ENCODE data around the gene SPATA46. TPM values are rescaled to one million over a fixed set of nuclear protein-coding genes. Genes with fewer than 3 reads are reported as not detected.

Gene SPATA46
- total RNA-seq, 1 donor from 2014 or later: not detected

DNA sequence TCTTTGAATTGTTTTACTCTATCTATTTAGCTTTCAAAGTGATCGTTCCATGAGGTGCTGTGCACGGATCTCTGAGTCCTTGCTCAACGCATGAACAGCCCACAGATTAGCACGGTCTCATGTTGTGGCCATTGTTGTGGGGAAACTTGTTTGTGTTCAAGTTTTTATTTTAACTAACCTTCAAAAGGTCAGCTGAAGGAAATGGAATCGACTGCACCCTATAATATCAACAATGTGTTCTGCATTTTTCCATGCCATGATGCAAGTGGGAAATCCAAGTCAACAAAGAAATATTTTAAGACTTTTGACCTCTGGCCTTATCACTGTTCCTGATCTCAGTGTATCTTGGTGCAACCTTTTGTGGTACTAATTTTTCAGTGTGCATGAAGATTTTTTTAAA lies 29.1 kb upstream of the SPATA46 start:
- peak; percentile 45 for FAIRE-seq
- H3K27me3 ChIP-seq (ENCODE audit: insufficient read depth, low read length): no peaks in the 10 kb centered on the region
- H3K36me3 ChIP-seq (ENCODE audit: insufficient read depth, low read length): no peaks in the 10 kb centered on the region
- H3K4me1 ChIP-seq (ENCODE audit: insufficient read depth, low read length): peaks cover 3% of the 10 kb centered on the region
- no peak overlapping the region for H3K27ac Mint-ChIP-seq (ENCODE audit: unreplicated experiment)
- H3K27ac ChIP-seq (ENCODE audit: low read depth, low read length): no peak overlapping the region
- no peaks in the 10 kb centered on the region for H3K27me3 Mint-ChIP-seq (ENCODE audit: low read depth, unreplicated experiment)
- no peaks in the 10 kb centered on the region for H4K20me1 ChIP-seq (ENCODE audit: insufficient read depth, low read length)
- H3K4me2 ChIP-seq (ENCODE audit: low read length): no peak overlapping the region
- no peaks in the 10 kb centered on the region for H3K36me3 Mint-ChIP-seq (ENCODE audit: low read depth, unreplicated experiment)
- H3K79me2 ChIP-seq (ENCODE audit: insufficient read depth, low read length): no peaks in the 10 kb centered on the region
- H3K4me3 ChIP-seq (ENCODE audit: insufficient read depth, low read depth, low read length): no peak overlapping the region
- TF ChIP-seq EZH2 (IDR thresholded peaks at IDR 0.05; ENCODE audit: insufficient read depth, low read length): no peak
- TF ChIP-seq, protein P1, sequence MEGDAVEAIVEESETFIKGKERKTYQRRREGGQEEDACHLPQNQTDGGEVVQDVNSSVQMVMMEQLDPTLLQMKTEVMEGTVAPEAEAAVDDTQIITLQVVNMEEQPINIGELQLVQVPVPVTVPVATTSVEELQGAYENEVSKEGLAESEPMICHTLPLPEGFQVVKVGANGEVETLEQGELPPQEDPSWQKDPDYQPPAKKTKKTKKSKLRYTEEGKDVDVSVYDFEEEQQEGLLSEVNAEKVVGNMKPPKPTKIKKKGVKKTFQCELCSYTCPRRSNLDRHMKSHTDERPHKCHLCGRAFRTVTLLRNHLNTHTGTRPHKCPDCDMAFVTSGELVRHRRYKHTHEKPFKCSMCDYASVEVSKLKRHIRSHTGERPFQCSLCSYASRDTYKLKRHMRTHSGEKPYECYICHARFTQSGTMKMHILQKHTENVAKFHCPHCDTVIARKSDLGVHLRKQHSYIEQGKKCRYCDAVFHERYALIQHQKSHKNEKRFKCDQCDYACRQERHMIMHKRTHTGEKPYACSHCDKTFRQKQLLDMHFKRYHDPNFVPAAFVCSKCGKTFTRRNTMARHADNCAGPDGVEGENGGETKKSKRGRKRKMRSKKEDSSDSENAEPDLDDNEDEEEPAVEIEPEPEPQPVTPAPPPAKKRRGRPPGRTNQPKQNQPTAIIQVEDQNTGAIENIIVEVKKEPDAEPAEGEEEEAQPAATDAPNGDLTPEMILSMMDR (IDR thresholded peaks at IDR 0.05; ENCODE audit: insufficient read depth, low read depth, low read length): no peak
- no peak for DNase-seq (ENCODE audit: low read depth)
- H3K9me3 ChIP-seq (ENCODE audit: insufficient read depth, low read depth, low read length): no peaks in the 10 kb centered on the region
- no peak overlapping the region for H2AFZ ChIP-seq (ENCODE audit: low read depth, low read length)
- H3K9ac ChIP-seq (ENCODE audit: low read length): no peak overlapping the region
- peaks cover 21% of the 10 kb centered on the region for H3K4me1 Mint-ChIP-seq (ENCODE audit: low read depth, unreplicated experiment)
- H3K4me3 Mint-ChIP-seq (ENCODE audit: unreplicated experiment): no peak overlapping the region
- H3K9me3 Mint-ChIP-seq (ENCODE audit: unreplicated experiment): no peaks in the 10 kb centered on the region

DNA sequence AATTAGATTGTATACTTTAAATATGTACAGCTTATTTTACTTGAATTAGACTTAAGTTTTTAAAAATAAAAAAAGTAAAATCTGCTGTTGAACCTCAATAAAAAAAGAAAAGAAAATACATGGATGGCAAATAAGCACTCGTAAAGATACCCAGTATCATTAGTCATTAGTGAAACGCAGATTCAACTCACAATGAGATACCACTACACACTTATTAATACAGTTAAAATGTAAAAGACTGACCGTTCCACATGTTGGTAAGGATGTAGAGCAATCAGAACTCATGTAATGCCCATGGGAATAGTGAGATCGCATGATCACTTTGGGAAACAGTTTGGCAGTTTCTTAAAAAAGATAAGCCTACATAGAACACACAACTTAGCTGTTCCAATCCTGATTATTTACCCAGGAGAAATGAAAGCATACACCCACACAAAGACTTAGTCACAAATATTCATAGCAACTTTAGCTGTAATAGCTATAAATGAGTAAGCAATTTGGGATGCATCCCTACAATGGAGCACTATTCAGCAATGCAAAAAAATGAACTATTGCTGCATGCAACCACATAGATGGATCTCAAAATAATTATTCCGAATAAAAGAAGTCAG lies 28.0 kb upstream of the SPATA46 start:
- H3K4me2 ChIP-seq (ENCODE audit: low read length): peak overlapping the region; percentile 76
- Mint-ChIP-seq H3K9me3 (ENCODE audit: unreplicated experiment) (no peaks in the 10 kb centered on the region), H3K4me1 (ENCODE audit: low read depth, unreplicated experiment) (peaks cover 23% of the 10 kb centered on the region), H3K27ac (ENCODE audit: unreplicated experiment) (no peak overlapping the region), H3K27me3 (ENCODE audit: low read depth, unreplicated experiment) (peaks cover under 1% of the 10 kb centered on the region), H3K36me3 (ENCODE audit: low read depth, unreplicated experiment) (no peaks in the 10 kb centered on the region), H3K4me3 (ENCODE audit: unreplicated experiment) (no peak overlapping the region)
- DNase-seq (ENCODE audit: low read depth) (peak; percentile 83), FAIRE-seq (peak; percentile 75)
- H3K36me3 ChIP-seq (ENCODE audit: insufficient read depth, low read length): no peaks in the 10 kb centered on the region
- H3K4me3 ChIP-seq (ENCODE audit: insufficient read depth, low read depth, low read length): peak overlapping the region; percentile 27
- H3K4me1 ChIP-seq (ENCODE audit: insufficient read depth, low read length): peaks cover 3% of the 10 kb centered on the region
- H3K27ac ChIP-seq (ENCODE audit: low read depth, low read length): peak overlapping the region; percentile 69
- H3K9ac ChIP-seq (ENCODE audit: low read length): peak overlapping the region; percentile 38
- no peaks in the 10 kb centered on the region for H3K79me2 ChIP-seq (ENCODE audit: insufficient read depth, low read length)
- no peaks in the 10 kb centered on the region for H3K27me3 ChIP-seq (ENCODE audit: insufficient read depth, low read length)
- H3K9me3 ChIP-seq (ENCODE audit: insufficient read depth, low read depth, low read length): no peaks in the 10 kb centered on the region
- TF ChIP-seq, protein P1 (IDR thresholded peaks at IDR 0.05; ENCODE audit: insufficient read depth, low read depth, low read length): no peak
- TF ChIP-seq EZH2 (IDR thresholded peaks at IDR 0.05; ENCODE audit: insufficient read depth, low read length): no peak
- no peaks in the 10 kb centered on the region for H4K20me1 ChIP-seq (ENCODE audit: insufficient read depth, low read length)
- no peak overlapping the region for H2AFZ ChIP-seq (ENCODE audit: low read depth, low read length)

DNA sequence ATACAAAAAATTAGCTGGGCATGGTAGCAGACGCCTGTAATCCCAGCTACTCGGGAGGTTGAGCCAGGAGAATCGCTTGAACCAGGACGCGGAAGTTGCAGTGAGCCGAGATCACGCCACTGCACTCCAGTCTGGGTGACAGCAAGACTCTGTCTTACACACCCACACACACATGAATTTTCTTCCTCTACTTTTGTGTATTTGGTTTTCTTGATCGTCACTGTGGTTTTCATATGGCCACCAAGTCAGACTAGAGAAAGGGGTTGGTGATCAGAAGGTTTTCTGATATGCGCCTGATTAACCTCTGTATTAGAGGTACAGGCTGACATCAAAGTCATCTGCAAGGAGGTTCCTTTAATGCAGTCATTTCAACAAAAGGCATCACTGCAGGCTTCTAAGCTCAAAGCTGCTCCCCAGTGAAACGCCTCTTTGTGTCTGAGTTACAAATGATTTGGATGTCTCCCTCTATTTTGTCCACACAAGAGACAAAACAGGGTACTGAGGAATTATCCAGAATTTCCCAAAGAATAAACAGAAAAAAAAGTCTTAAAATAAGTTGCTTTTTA lies 24.2 kb upstream of the SPATA46 start:
- Histone ChIP-seq H3K9me3 (ENCODE audit: insufficient read depth, low read depth, low read length) (no peaks in the 10 kb centered on the region), H3K4me2 (ENCODE audit: low read length) (no peak overlapping the region), H4K20me1 (ENCODE audit: insufficient read depth, low read length) (no peaks in the 10 kb centered on the region), H3K27me3 (ENCODE audit: insufficient read depth, low read length) (peaks cover 2% of the 10 kb centered on the region), H3K27ac (ENCODE audit: low read depth, low read length) (no peak overlapping the region), H2AFZ (ENCODE audit: low read depth, low read length) (no peak overlapping the region), H3K9ac (ENCODE audit: low read length) (no peak overlapping the region), H3K4me1 (ENCODE audit: insufficient read depth, low read length) (peaks cover 3% of the 10 kb centered on the region), H3K36me3 (ENCODE audit: insufficient read depth, low read length) (no peaks in the 10 kb centered on the region), H3K79me2 (ENCODE audit: insufficient read depth, low read length) (no peaks in the 10 kb centered on the region), H3K4me3 (ENCODE audit: insufficient read depth, low read depth, low read length) (no peak overlapping the region)
- Mint-ChIP-seq H3K4me3 (ENCODE audit: unreplicated experiment) (no peak overlapping the region), H3K4me1 (ENCODE audit: low read depth, unreplicated experiment) (peaks cover 12% of the 10 kb centered on the region), H3K9me3 (ENCODE audit: unreplicated experiment) (peaks cover 1% of the 10 kb centered on the region), H3K36me3 (ENCODE audit: low read depth, unreplicated experiment) (no peaks in the 10 kb centered on the region), H3K27ac (ENCODE audit: unreplicated experiment) (no peak overlapping the region), H3K27me3 (ENCODE audit: low read depth, unreplicated experiment) (peaks cover 26% of the 10 kb centered on the region)
- no peak for TF ChIP-seq EZH2 (IDR thresholded peaks at IDR 0.05; ENCODE audit: insufficient read depth, low read length)
- TF ChIP-seq, protein P1 (IDR thresholded peaks at IDR 0.05; ENCODE audit: insufficient read depth, low read depth, low read length): no peak
- DNase-seq (ENCODE audit: low read depth): no peak
- no peak for FAIRE-seq
